PC-3 (cell line): ENCODE measurements around the gene SYT7.

Source experiments
- EZH2phosphoT487 ChIP-seq: fragments of 300-600 bp; sonication (generic); IDR thresholded peaks from 2 replicates; pipeline ENCODE4 v1.6.1; 2018; ENCODE audit warnings: mild to moderate bottlenecking, antibody characterized with exemption, low read length, borderline replicate concordance
- TF ChIP-seq, protein P1 (sequence below): fragments of 300-600 bp; sonication (generic); conservative IDR thresholded peaks from 2 replicates; pipeline ENCODE4 v1.5.1; 2017; ENCODE audit warnings: antibody characterized with exemption, low read depth, mild to moderate bottlenecking, low read length

DNA sequence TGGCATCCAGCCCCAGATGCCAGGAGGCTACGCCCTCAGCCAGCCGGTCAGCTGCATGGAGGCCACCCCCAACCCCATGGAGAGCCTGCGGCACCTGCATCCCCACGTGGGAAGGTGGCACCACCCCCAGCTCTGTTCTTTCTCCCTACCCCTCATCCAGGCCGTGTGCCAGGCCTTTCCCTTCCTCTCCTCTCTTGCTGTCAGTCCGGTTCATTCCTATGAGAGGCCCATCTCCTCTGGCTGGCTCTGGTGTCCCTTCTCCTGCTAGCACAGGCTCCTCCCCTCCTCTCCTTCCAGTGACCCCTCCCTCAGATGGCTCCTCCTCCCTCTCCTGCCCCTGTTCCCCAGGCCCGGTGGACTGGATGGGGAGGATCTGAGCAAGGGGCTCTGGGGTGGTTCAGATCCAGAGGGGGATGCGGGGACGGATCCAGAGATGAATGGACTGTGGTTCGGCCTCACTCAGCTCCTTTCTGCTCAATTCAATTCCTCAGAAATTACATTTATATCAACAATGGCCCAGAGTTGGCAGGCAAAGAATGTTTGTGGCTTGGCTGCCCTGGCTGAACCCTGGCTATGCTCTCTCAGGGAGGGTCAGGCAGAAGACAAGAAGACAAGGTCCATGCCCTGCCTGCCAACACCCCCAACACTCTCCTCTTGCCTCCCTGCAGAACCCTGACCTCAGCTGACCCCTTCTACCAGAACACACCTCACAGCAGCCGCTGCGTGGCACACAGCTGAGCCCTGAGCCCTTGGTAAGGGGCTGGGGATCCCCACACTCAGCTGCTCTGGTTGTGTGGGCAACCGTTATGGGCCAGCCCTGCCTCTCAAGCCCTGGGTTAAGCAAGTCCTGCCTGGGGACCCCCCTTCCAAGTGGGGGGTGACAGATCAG is 90.8 kb downstream of the SYT7 start:
- TF ChIP-seq, protein P1, sequence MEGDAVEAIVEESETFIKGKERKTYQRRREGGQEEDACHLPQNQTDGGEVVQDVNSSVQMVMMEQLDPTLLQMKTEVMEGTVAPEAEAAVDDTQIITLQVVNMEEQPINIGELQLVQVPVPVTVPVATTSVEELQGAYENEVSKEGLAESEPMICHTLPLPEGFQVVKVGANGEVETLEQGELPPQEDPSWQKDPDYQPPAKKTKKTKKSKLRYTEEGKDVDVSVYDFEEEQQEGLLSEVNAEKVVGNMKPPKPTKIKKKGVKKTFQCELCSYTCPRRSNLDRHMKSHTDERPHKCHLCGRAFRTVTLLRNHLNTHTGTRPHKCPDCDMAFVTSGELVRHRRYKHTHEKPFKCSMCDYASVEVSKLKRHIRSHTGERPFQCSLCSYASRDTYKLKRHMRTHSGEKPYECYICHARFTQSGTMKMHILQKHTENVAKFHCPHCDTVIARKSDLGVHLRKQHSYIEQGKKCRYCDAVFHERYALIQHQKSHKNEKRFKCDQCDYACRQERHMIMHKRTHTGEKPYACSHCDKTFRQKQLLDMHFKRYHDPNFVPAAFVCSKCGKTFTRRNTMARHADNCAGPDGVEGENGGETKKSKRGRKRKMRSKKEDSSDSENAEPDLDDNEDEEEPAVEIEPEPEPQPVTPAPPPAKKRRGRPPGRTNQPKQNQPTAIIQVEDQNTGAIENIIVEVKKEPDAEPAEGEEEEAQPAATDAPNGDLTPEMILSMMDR: no peak
- TF ChIP-seq EZH2phosphoT487: no peak
